ENCODE results near the gene PREPL.

- TF ChIP-seq CTCF (IDR thresholded peaks at IDR 0.05), result no peak
- TF ChIP-seq POLR2A (IDR thresholded peaks at IDR 0.05), result no peak
Observed at GRCh38 chr2:44273596-44273995, 87.7 kb downstream of the PREPL start.
